Calu3 (cell line): ENCODE data around the gene AK5. TPM values are rescaled to one million over a fixed set of nuclear protein-coding genes. Genes with fewer than 3 reads are reported as not detected.

ENCODE experiments used
- BruUV-seq: library from RNA; stranded (reverse); fragments of 400-500 nt; replicated peaks from 2 replicates; lab custom pipeline; 2021; lab: Mats Ljungman, UMichigan
- CTCF ChIA-PET: fragments of 300-600 bp; sonication (Branson Sonifier 250); formaldehyde crosslinking; loops from one replicate; lab custom pipeline; 2022; ENCODE audit warnings: antibody characterized with exemption; lab: Charles Lee
- DNase-seq: peaks from one replicate; pipeline ENCODE4 v3.0.0; 2022
- H3K27ac Mint-ChIP-seq: one replicate; pipeline ENCODE4 v1.8.0; 2022; ENCODE audit warnings: mixed read lengths; ENCODE audit not compliant: unreplicated experiment
- H3K27me3 Mint-ChIP-seq: one replicate; pipeline ENCODE4 v1.8.0; 2022; ENCODE audit warnings: mixed read lengths; ENCODE audit not compliant: unreplicated experiment
- H3K36me3 Mint-ChIP-seq: one replicate; pipeline ENCODE4 v1.8.0; 2022; ENCODE audit warnings: mild to moderate bottlenecking, moderate library complexity, mixed read lengths; ENCODE audit not compliant: insufficient read depth, unreplicated experiment
- H3K4me1 Mint-ChIP-seq: one replicate; pipeline ENCODE4 v1.8.0; 2022; ENCODE audit warnings: mild to moderate bottlenecking, low read depth, mixed read lengths; ENCODE audit not compliant: unreplicated experiment
- H3K4me3 Mint-ChIP-seq: one replicate; pipeline ENCODE4 v1.8.0; 2022; ENCODE audit warnings: mild to moderate bottlenecking, low read depth, moderate library complexity, mixed read lengths; ENCODE audit not compliant: unreplicated experiment
- H3K9me3 Mint-ChIP-seq: one replicate; pipeline ENCODE4 v1.8.0; 2022; ENCODE audit warnings: low read depth, mixed read lengths; ENCODE audit not compliant: unreplicated experiment
- intact Hi-C: fragments of 100-400 bp; cut with micrococcal nuclease; formaldehyde crosslinking; loops from one replicate; pipeline ENCODE4 v1.10.0; 2022; ENCODE audit not compliant: unreplicated experiment
- total RNA-seq: library from RNA; stranded (reverse); gene quantifications from 2 replicates; pipeline ENCODE4 v1.2.3, GENCODE V29; 2022
- TF ChIP-seq, protein P1 (sequence below): fragments of 200-600 bp; IDR thresholded peaks from one replicate; pipeline ENCODE4 v1.8.0; 2022; ENCODE audit warnings: antibody characterized with exemption; ENCODE audit not compliant: unreplicated experiment

Gene AK5
- total RNA-seq, 1 experiment from 2014 or later: not detected

DNA sequence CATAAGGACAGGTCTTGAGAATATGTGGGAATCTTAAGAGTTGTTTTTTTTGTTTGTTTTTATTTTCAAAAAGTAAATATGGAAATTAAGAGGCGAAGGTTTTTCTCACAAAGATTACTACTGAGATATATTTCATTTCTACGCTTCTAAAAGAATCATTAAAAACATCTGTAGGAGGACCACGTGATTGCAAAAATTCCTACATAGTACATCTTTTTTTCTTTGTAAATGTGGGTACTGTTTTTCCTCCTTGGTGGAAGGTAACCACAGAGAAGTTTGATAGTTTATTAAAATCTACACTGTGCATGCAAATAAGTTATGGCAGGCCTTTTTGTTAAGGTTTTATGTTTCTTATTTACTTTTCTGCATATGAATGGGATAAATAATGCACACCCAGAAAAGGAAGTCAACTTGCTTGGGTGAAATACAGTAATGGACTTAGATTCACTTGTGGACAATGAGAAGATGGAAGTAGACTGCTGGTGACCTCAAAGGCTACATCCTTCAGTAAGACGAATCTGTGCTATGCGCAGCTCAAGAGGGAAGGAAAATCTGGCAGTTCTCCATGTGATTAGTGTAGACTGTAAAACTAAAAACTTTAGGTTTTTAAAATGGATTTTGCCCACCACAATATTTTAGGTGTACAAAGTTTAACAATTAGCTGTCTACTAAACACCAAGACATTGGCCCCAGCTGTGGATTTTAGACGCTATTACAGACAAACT, 2.0 kb downstream of the AK5 start:
- Mint-ChIP-seq H3K4me3 (no peak overlapping the region), H3K9me3 (no peaks in the 10 kb centered on the region), H3K4me1 (no peaks in the 10 kb centered on the region), H3K27ac (no peak overlapping the region), H3K27me3 (peaks cover 30% of the 10 kb centered on the region), H3K36me3 (no peaks in the 10 kb centered on the region)
- no peak for DNase-seq
- intact Hi-C loops: no loop called here
- TF ChIP-seq, protein P1, sequence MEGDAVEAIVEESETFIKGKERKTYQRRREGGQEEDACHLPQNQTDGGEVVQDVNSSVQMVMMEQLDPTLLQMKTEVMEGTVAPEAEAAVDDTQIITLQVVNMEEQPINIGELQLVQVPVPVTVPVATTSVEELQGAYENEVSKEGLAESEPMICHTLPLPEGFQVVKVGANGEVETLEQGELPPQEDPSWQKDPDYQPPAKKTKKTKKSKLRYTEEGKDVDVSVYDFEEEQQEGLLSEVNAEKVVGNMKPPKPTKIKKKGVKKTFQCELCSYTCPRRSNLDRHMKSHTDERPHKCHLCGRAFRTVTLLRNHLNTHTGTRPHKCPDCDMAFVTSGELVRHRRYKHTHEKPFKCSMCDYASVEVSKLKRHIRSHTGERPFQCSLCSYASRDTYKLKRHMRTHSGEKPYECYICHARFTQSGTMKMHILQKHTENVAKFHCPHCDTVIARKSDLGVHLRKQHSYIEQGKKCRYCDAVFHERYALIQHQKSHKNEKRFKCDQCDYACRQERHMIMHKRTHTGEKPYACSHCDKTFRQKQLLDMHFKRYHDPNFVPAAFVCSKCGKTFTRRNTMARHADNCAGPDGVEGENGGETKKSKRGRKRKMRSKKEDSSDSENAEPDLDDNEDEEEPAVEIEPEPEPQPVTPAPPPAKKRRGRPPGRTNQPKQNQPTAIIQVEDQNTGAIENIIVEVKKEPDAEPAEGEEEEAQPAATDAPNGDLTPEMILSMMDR: no peak
- BruUV-seq: no TSS peak
- CTCF ChIA-PET: no interaction called here

GRCh38 chr1:77287535-77287934, 5.7 kb downstream of the AK5 start:
- no peak for DNase-seq
- no peak overlapping the region for H3K4me3 Mint-ChIP-seq
- H3K27ac Mint-ChIP-seq: no peak overlapping the region
- CTCF ChIA-PET: no interaction called here
- no peaks in the 10 kb centered on the region for H3K36me3 Mint-ChIP-seq
- TF ChIP-seq, protein P1: no peak
- no peaks in the 10 kb centered on the region for H3K4me1 Mint-ChIP-seq
- peaks cover 15% of the 10 kb centered on the region for H3K27me3 Mint-ChIP-seq
- no TSS peak for BruUV-seq
- intact Hi-C loops: no loop called here
- no peaks in the 10 kb centered on the region for H3K9me3 Mint-ChIP-seq

GRCh38 chr1:77288275-77288674, 6.5 kb downstream of the AK5 start:
- Mint-ChIP-seq H3K36me3 (no peaks in the 10 kb centered on the region), H3K9me3 (no peaks in the 10 kb centered on the region), H3K4me3 (no peak overlapping the region), H3K27me3 (peaks cover 15% of the 10 kb centered on the region), H3K27ac (no peak overlapping the region), H3K4me1 (no peaks in the 10 kb centered on the region)
- TF ChIP-seq, protein P1: no peak
- DNase-seq: no peak
- CTCF ChIA-PET: no interaction called here
- no TSS peak for BruUV-seq
- intact Hi-C loops: no loop called here

- H3K4me1 Mint-ChIP-seq: no peaks in the 10 kb centered on the region
These were observed 8.8 kb downstream of the AK5 start for GRCh38 chr1:77290576-77290975.

More at GRCh38 chr1:77290576-77290975, 8.8 kb downstream of the AK5 start:
- Mint-ChIP-seq H3K27ac (no peak overlapping the region), H3K36me3 (no peaks in the 10 kb centered on the region), H3K9me3 (no peaks in the 10 kb centered on the region), H3K27me3 (peaks cover 3% of the 10 kb centered on the region), H3K4me3 (no peak overlapping the region)
- no TSS peak for BruUV-seq
- DNase-seq: no peak
- TF ChIP-seq, protein P1: no peak
- CTCF ChIA-PET: interaction anchor here (1.0 kb wide), 1 partner anchor 8 kb away, joined by 4 read pairs; no protein-coding TSS in a partner anchor
- intact Hi-C loops: no loop called here
